Ureter (tissue), 1 donor: ENCODE measurements around the gene NOLC1. TPM values are rescaled to one million over a fixed set of nuclear protein-coding genes. Genes with fewer than 3 reads are reported as not detected.

Experiments used
- DNase-seq: peaks from one replicate; pipeline ENCODE4 v3.0.0-alpha.2; 2020; ENCODE audit warnings: low spot score
- total RNA-seq: library from RNA; stranded (reverse); gene quantifications from one replicate; pipeline ENCODE4 v1.2.4, GENCODE V29; 2023
- donor health status: DM: yes; HTN: yes; CAD: no.

Gene NOLC1
- total RNA-seq, 1 donor from 2014 or later, result 92.1 TPM

DNA sequence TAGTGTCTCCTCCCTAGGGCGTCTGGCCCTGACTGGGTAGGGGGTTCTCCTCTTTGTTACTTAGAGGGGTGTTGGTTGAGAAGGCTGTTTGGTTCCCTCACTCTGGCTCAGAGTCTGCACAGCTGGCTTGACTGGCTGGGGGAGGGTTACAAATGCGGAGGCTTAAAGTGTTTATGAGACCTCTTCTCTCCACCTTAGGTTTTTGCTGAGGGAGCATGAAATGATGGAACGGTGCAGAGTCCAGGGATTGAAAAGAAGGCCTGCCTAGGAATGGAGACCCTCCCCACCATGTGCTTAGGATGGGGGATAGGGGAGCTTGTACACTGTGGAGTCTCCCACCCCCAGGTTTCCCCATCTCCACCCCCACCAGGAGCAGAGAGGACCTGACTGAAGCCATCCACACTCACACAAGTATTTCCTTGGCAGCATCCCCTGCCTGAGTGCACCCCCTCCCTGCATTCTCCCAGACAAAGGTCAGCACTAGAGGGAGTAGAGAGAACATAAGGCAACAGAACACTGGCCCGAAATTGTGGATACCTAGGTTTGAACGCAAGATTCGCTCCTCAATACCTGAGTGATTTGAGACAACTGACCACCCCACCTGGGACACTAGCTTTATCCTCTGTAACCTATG, 30.3 kb upstream of the NOLC1 start:
- DNase-seq, result peak; percentile 53

GRCh38 chr10:102122450-102122849, 29.7 kb upstream of the NOLC1 start:
- DNase-seq, result no peak

DNA sequence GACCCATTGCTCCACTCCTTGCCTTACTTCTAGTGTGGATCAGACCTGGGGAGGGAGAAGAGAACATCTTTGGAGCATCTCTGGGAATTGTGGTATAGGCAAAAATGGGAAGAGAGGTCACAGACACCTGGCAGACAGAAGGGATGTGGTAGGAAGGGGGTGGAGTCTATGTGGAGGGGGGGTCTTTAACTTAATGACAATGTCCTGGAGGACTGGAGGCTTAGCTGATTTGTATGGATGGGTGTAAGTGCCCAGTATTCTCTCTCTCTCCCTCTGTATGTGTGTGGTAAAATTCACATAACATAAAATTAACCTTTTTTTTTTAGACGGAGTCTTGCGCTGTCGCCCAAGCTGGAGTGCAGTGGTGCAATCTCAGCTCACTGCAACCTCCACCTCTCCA, 29.0 kb upstream of the NOLC1 start:
- no peak for DNase-seq

DNA sequence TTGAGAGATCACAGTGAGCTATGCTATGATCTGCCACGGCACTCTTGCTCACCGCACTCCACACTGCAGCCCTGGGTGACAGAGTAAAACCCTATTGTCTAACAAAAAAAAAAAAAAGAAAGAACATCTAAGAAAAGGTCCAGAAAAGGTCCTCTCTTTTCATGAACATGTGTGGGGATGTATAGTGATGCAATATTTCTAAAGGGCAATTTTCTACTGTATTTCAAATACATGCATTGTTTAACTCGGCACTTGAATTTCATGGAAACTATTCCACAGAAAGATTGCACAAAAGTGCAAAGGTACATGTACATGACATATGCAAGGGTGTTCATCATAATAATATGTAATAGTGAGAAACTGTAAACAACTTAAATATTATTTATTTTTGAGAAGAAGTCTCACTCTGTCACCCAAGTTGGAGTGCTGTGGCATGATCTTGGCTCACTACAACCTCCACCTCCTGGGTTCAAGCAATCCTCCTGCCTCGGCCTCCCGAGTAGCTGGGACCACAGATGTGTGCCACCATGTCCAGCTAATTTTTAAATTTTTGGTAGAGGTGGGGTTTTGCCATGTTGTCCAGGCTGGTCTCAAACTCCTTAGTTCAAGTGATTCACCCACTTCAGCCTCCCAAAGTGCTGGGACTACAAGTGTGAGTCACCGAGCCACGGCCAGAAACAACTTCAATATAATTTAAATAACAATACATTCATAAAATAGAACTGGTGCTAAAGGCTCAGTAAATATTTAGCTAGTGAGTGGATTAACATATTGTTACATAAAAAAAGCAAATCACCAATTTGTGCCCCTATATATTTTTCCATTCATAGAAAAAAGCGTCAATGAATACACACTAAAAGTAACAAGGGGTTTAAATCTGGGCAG, 20.7 kb upstream of the NOLC1 start:
- no peak for DNase-seq

- DNase-seq, result no peak
These were observed 20.0 kb upstream of the NOLC1 start for GRCh38 chr10:102132193-102132562.

DNA sequence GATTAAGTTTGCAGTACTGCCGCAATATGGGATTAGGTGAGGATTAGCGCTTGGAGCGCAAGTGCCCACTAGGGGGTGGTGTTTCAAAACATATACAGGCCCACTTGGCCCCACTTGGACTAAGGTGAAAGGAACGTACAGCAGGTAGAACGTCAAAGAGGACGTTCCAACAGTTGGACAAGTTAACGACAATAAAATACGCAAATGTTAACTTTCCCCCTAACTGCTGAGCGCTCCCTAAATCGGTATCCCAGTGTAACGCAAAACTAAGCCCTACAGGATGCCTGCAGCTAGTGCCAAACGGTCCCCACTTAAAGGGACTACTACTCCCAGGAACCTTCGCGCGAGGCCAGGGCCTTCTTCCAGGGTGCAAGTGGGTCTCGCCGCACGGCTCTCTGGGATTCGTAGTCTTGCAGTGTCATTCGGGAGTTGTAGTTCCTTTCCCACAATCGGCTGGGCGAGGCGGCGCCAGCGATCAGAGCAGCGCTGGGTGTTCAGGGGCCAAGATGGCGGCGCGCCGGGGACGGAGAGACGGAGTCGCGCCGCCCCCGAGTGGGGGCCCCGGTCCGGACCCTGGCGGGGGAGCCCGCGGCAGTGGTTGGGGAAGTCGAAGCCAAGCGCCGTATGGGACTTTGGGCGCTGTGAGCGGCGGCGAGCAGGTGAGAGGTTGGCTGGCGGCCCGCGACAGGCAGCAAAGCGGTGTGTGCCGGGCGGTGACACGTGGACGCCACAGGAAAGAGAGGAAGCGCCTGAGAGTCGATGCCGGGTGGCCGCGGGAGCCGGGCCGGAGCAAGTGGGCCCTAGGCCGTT, 19.4 kb upstream of the NOLC1 start, which contains the start of gene PPRC1:
Gene PPRC1, plus strand, starts transcription at position 478 of the 810 bp plus-strand sequence. Its CDS starts 29 bp downstream, at position 507.
- DNase-seq, result peak; percentile 99

GRCh38 chr10:102133373-102134195, 18.6 kb upstream of the NOLC1 start:
- peak; percentile 86 for DNase-seq

GRCh38 chr10:102134416-102134815, 17.8 kb upstream of the NOLC1 start:
- DNase-seq, result no peak

DNA sequence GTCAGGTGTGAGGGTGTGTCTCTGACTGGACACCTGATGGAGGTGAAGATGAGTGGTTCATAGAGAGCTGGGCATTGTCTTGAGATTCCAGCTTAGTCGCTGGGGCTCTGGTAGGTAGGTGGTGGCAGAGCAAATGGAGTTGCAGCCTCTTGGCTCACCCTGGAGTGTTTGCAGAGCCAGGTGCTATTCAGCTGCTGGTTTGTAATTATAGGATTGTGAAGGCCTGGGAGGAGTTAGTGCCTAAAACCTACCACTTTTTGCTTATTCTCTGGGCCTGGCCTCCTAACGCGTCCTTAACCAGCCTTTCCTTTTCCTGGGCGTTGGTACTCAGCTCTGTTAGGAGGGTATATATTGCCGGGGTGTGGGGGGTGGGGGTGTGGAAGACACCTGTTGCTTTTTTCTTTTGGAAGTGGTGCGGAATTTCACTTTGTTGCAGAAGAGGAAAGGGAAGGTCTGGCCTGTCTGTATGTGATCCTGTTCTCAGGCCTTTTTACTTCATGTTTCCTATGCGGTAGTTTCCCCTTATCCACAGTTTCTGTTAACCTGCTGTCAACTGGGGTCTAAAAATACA, 16.1 kb upstream of the NOLC1 start:
- no peak for DNase-seq

DNA sequence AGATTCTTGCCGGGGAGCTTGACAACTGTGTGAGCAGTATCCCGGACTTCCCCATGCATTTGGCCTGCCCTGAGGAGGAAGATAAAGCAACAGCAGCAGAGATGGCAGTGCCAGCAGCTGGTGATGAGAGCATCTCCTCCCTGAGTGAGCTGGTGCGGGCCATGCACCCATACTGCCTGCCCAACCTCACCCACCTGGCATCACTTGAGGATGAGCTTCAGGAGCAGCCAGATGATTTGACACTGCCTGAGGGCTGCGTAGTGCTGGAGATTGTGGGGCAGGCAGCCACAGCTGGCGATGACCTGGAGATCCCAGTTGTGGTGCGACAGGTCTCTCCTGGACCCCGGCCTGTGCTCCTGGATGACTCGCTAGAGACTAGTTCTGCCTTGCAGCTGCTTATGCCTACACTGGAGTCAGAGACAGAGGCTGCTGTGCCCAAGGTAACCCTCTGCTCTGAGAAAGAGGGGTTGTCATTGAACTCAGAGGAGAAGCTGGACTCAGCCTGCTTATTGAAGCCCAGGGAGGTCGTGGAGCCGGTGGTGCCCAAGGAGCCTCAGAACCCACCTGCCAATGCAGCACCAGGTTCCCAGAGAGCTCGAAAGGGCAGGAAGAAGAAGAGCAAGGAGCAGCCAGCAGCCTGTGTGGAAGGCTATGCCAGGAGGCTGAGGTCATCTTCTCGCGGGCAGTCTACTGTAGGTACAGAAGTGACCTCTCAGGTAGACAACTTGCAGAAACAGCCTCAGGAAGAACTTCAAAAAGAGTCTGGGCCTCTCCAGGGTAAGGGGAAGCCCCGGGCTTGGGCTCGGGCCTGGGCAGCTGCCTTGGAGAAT, 12.7 kb upstream of the NOLC1 start:
- DNase-seq, result no peak

DNA sequence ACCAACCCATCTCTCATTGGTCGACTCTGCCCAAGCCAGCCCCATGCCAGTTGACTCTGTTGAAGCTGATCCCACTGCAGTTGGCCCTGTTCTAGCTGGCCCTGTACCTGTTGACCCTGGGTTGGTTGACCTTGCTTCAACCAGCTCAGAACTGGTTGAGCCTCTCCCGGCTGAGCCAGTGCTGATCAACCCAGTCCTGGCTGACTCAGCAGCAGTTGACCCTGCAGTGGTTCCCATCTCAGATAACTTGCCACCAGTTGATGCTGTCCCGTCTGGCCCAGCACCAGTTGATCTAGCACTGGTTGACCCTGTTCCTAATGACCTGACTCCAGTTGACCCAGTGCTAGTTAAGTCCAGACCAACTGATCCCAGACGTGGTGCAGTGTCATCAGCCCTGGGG, 12.0 kb upstream of the NOLC1 start:
- no peak for DNase-seq

DNA sequence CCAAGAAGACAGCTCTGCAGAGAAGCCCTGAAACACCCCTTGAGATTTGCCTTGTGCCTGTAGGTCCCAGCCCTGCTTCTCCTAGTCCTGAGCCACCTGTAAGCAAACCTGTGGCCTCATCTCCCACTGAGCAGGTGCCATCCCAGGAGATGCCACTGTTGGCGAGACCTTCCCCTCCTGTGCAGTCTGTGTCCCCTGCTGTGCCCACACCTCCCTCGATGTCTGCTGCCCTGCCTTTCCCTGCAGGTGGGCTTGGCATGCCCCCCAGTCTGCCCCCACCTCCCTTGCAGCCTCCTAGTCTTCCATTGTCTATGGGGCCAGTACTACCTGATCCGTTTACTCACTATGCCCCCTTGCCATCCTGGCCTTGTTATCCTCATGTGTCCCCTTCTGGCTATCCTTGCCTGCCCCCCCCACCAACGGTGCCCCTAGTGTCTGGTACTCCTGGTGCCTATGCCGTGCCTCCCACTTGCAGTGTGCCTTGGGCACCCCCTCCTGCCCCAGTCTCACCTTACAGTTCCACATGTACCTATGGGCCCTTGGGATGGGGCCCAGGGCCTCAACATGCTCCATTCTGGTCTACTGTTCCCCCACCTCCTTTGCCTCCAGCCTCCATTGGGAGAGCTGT, 11.2 kb upstream of the NOLC1 start:
- DNase-seq, result no peak

- DNase-seq, result no peak
These were observed 10.5 kb upstream of the NOLC1 start for GRCh38 chr10:102141583-102142107.

- no peak for DNase-seq
These were observed 5.2 kb upstream of the NOLC1 start for GRCh38 chr10:102146971-102147428.

DNA sequence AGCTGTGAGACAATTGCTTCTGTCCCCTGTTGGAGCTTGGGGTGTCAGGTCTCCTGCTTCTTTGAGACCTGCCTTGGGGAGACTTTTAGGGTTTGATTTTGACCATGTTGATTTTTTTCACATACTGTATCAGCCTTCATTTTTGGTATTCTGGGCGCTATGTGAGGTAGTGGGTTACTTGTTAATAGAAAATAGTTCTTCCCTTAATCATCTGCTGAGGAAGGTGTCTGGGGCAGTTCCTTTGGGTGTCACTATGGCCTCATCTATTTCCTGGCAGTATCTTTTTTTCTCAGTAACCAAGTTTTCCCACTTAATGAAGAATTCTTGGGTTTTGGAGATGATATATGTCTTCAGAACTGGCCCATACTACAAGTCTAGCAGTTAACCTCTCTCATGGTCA, 4.6 kb upstream of the NOLC1 start:
- DNase-seq, result no peak

DNA sequence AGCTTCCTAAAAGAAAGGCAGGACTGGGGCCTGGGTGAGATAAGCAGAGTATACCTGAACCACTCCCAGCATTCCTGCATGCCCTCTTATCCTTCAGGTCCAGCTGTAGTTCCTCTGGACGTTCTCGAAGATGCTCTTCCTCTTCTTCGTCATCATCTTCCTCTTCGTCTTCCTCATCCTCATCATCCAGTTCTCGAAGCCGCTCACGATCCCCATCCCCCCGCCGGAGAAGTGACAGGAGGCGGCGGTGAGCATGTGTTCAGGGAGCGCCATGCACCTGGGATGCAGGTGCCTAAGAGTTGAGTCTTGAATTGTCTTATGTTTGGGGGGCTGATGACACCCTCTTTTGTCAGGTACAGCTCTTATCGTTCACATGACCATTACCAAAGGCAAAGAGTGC, 3.9 kb upstream of the NOLC1 start:
- no peak for DNase-seq

- DNase-seq, result no peak
These were observed 1.0 kb upstream of the NOLC1 start for GRCh38 chr10:102150970-102151773.

DNA sequence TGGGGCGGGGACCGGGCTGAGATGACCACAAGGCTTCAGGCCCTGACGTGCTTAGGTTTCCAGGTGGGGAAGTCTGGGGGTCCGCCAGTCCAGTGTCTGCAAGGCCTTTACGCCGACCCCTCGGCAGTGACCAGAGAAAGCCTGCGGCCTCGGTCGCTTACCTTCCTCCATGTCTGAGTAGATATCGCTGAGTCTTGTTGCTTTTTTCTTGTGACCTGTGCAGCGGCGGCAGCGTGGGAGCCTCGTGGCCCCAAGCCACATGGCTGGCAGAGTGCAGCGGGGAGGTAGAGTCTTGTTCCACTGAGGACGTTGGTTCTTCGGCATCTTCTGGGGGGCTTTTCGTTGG, 329 bp downstream of the NOLC1 start:
- DNase-seq, result no peak
